ENCODE measurements around the gene OR1L6.

GRCh38 chr9:122719218-122719617 is 22.9 kb upstream of the OR1L6 start:
- TF ChIP-seq CTCF (IDR thresholded peaks at IDR 0.05) (no peak), POLR2A (IDR thresholded peaks at IDR 0.05) (no peak)

All from Peyer's patch (tissue), 4 donors.